HepG2 (cell line): ENCODE measurements around the gene SDCCAG8. TPM values are rescaled to one million over a fixed set of nuclear protein-coding genes. Genes with fewer than 3 reads are reported as not detected.

Experiments used
- ATAC-seq: fragments of 200-7000 bp; cut with Tn5 transposase; 3 replicates; pipeline ENCODE4 v1.9.1; 2020; ENCODE audit warnings: mild to moderate bottlenecking, moderate library complexity
- BruUV-seq: library from RNA; stranded (reverse); fragments of 400-500 nt; replicated peaks from 2 replicates; lab custom pipeline; 2021; lab: Mats Ljungman, UMichigan
- CTCF ChIA-PET: fragments of 300-600 bp; formaldehyde crosslinking; extraction: SDS; loops from one replicate; lab custom pipeline; 2021; ENCODE audit warnings: low total read pairs, inconsistent platforms, low intra/inter-chr PET ratio; lab: Yijun Ruan, JAX
- POLR2A ChIA-PET: fragments of 350-600 bp; sonication (Branson Sonifier 250); formaldehyde crosslinking; loops from one replicate; lab custom pipeline; 2020; ENCODE audit warnings: antibody characterized with exemption, inconsistent platforms; lab: Yijun Ruan, JAX
- DNase-seq: peaks from one replicate; pipeline ENCODE4 v3.0.0-alpha.2; 2015; ENCODE audit warnings: low spot score
- FAIRE-seq: peaks from 3 replicates; lab custom pipeline; 2011; peaks lifted over from hg19 to GRCh38; lab: Jason Lieb, UNC
- H2AFZ ChIP-seq: one replicate; pipeline ENCODE4 v1.6.1; 2011; ENCODE audit warnings: low read length, inconsistent platforms
- H3K27ac ChIP-seq: fragments of 300-600 bp; 3 replicates; pipeline ENCODE4 v1.8.0; 2011; ENCODE audit warnings: mixed run types, mild to moderate bottlenecking, mixed read lengths, low read length, inconsistent platforms; ENCODE audit not compliant: insufficient read depth; ENCODE audit errors: extremely low read length
- H3K27me3 ChIP-seq, 2 experiments: fragments of 200-600 bp in 1 of 2; 2 replicates in 1 of 2; 3 replicates in 1 of 2; pipeline versions ENCODE4 v1.6.0 to v1.8.0; 2011; ENCODE audit warnings: low read length in 2 of 2, mild to moderate bottlenecking in 2 of 2, moderate library complexity in 2 of 2, inconsistent platforms in 1 of 2; ENCODE audit not compliant: insufficient read depth in 2 of 2, control insufficient read depth in 1 of 2
- H3K36me3 ChIP-seq, 2 experiments: fragments of 200-600 bp in 1 of 2; replicated peaks in 1 of 2; 2 replicates in 1 of 2; 3 replicates in 1 of 2; pipeline versions ENCODE4 v1.5.1 to v1.8.0; 2011; ENCODE audit warnings: low read length in 2 of 2, inconsistent platforms in 1 of 2; ENCODE audit not compliant: insufficient read depth in 2 of 2, control insufficient read depth in 1 of 2
- H3K4me1 ChIP-seq: 2 replicates; pipeline ENCODE4 v1.5.1; 2012; ENCODE audit warnings: low read length, inconsistent platforms; ENCODE audit not compliant: insufficient read depth
- H3K4me2 ChIP-seq: 2 replicates; pipeline ENCODE4 v1.6.0; 2011; ENCODE audit warnings: low read depth, low read length, inconsistent platforms
- H3K4me3 ChIP-seq, 3 experiments: fragments of 200-600 bp in 1 of 3; sonication (generic), shearing (Covaris generic) in 1 of 3; replicated peaks in 1 of 3; 2 replicates each; pipeline ENCODE4 v1.5.1; 2011 to 2016; ENCODE audit warnings: low read length in 3 of 3, inconsistent platforms in 2 of 3, low read depth in 2 of 3, mild to moderate bottlenecking in 2 of 3, control low read depth in 1 of 3, mixed read lengths in 1 of 3; ENCODE audit not compliant: insufficient read depth in 1 of 3
- H3K79me2 ChIP-seq: one replicate; pipeline ENCODE4 v1.6.1; 2011; ENCODE audit warnings: low read length, inconsistent platforms; ENCODE audit not compliant: insufficient read depth
- H3K9ac ChIP-seq: 2 replicates; pipeline ENCODE4 v1.6.0; 2011; ENCODE audit warnings: mild to moderate bottlenecking, low read depth, low read length, inconsistent platforms; ENCODE audit not compliant: insufficient read depth
- H3K9me3 ChIP-seq: 2 replicates; pipeline ENCODE4 v1.5.1; 2012; ENCODE audit warnings: mild to moderate bottlenecking, low read length
- H4K20me1 ChIP-seq: 2 replicates; pipeline ENCODE4 v1.6.0; 2011; ENCODE audit warnings: inconsistent platforms, mild to moderate bottlenecking, low read length, moderate library complexity; ENCODE audit not compliant: insufficient read depth
- AGO2 ChIP-seq: fragments of 200-400 bp; formaldehyde crosslinking; optimal IDR thresholded peaks from 2 replicates; pipeline ENCODE3; 2017; ENCODE audit warnings: mild to moderate bottlenecking, low read depth, low read length, moderate library complexity
- ATM ChIP-seq: fragments of 450-650 bp; IDR thresholded peaks from 2 replicates; pipeline ENCODE4 v1.7.1; 2017; ENCODE audit warnings: mild to moderate bottlenecking, borderline replicate concordance
- BHLHE40 ChIP-seq: IDR thresholded peaks from 2 replicates; pipeline ENCODE4 v1.6.1; 2011; ENCODE audit warnings: low read length, improper control_type of control experiment
- DNMT1 ChIP-seq: sonication (generic); formaldehyde crosslinking; IDR thresholded peaks from 2 replicates; pipeline ENCODE4 v1.5.1; 2020; ENCODE audit warnings: mild to moderate bottlenecking, missing genetic modification reagents
- FOXO1 ChIP-seq: sonication (generic); formaldehyde crosslinking; IDR thresholded peaks from 2 replicates; pipeline ENCODE4 v1.4.0; 2020; ENCODE audit warnings: missing genetic modification reagents
- JDP2 ChIP-seq: sonication (generic); formaldehyde crosslinking; IDR thresholded peaks from 2 replicates; pipeline ENCODE4 v1.8.1; 2022; ENCODE audit warnings: missing genetic modification reagents, borderline replicate concordance
- KLF15 ChIP-seq: sonication (generic); formaldehyde crosslinking; IDR thresholded peaks from 2 replicates; pipeline ENCODE4 v1.8.1; 2023; ENCODE audit warnings: borderline replicate concordance, mild to moderate bottlenecking, inconsistent platforms, missing genetic modification reagents, mixed read lengths
- MEF2D ChIP-seq: sonication (generic); formaldehyde crosslinking; IDR thresholded peaks from 2 replicates; pipeline ENCODE4 v1.5.1; 2020; ENCODE audit warnings: mild to moderate bottlenecking, missing genetic modification reagents
- MEIS2 ChIP-seq: sonication (generic); formaldehyde crosslinking; IDR thresholded peaks from 2 replicates; pipeline ENCODE4 v1.9.0; 2021; ENCODE audit warnings: mild to moderate bottlenecking, missing genetic modification reagents
- ZMYM4 ChIP-seq: sonication (generic); formaldehyde crosslinking; IDR thresholded peaks from 2 replicates; pipeline ENCODE4 v1.8.1; 2023; ENCODE audit warnings: mild to moderate bottlenecking, missing genetic modification reagents
- ZNF232 ChIP-seq: sonication (generic); formaldehyde crosslinking; IDR thresholded peaks from 2 replicates; pipeline ENCODE4 v1.4.0; 2020; ENCODE audit warnings: missing genetic modification reagents, borderline replicate concordance
- ZNF33A ChIP-seq: sonication (generic); formaldehyde crosslinking; IDR thresholded peaks from 2 replicates; pipeline ENCODE4 v1.5.1; 2020; ENCODE audit warnings: missing genetic modification reagents, mild to moderate bottlenecking, moderate library complexity, borderline replicate concordance
- ZNF616 ChIP-seq: sonication (generic); formaldehyde crosslinking; IDR thresholded peaks from 2 replicates; pipeline ENCODE4 v1.5.0; 2020; ENCODE audit warnings: low read depth, mild to moderate bottlenecking, missing genetic modification reagents
- WGBS: methylation state at CpG from one replicate; pipeline ENCODE4 v1.1.6; 2017; ENCODE audit warnings: low lambda C conversion rate; 5-methylcytosine and 5-hydroxymethylcytosine counted together
- in situ Hi-C: cut with HindIII; loops from 2 replicates; pipeline ENCODE4 v1.10.0; 2017; ENCODE audit warnings: low pct_unique_long_range_greater_than_20kb; ENCODE audit not compliant: extremely low pct_ligation_motif_present
- intact Hi-C: fragments of 100-400 bp; cut with micrococcal nuclease; formaldehyde crosslinking; loops from one replicate; pipeline ENCODE4 v1.10.0; 2022; ENCODE audit not compliant: unreplicated experiment
- polyA plus RNA-seq, 8 experiments: library from polyadenylated mRNA; depleted of rRNA in 3 of 8; stranded (reverse) in 7 of 8; unstranded in 1 of 8; fragments of >200 nt; fragmentation: Illumina TruSeq in 4 of 8; extraction: Trizol in 4 of 8; gene quantifications; 2 replicates each; pipeline versions ENCODE4 v1.2.1 to v1.2.3, GENCODE V29; 2011 to 2016; ENCODE audit warnings: low read depth in 4 of 8, missing spikeins in 1 of 8, mixed read lengths in 1 of 8; ENCODE audit not compliant: insufficient read depth in 1 of 8
- total RNA-seq, 5 experiments: library from RNA; depleted of rRNA; stranded (reverse); fragments of >200 nt; fragmentation: Illumina TruSeq; extraction: Trizol; gene quantifications; 2 replicates each; pipeline ENCODE4 v1.2.3, GENCODE V29; 2016; ENCODE audit warnings: low read depth in 1 of 5
- TF ChIP-seq, protein P1 (sequence below): sonication (generic); formaldehyde crosslinking; IDR thresholded peaks from 2 replicates; pipeline ENCODE4 v1.4.0; 2020; ENCODE audit warnings: missing genetic modification reagents
- TF ChIP-seq, protein P2 (sequence below): sonication (generic); formaldehyde crosslinking; IDR thresholded peaks from 2 replicates; pipeline ENCODE4 v1.9.0; 2021; ENCODE audit warnings: missing genetic modification reagents, mild to moderate bottlenecking, borderline replicate concordance
- TF ChIP-seq, protein P3 (sequence below): sonication (generic); formaldehyde crosslinking; IDR thresholded peaks from 2 replicates; pipeline ENCODE4 v1.5.0; 2020; ENCODE audit warnings: missing genetic modification reagents

SDCCAG8 gene
- total and polyA plus RNA-seq, 2 of the 13 experiments (the other 11 are each of a cell fraction or from before 2014, with no cell fraction given): 9.5 to 13.4 TPM

DNA sequence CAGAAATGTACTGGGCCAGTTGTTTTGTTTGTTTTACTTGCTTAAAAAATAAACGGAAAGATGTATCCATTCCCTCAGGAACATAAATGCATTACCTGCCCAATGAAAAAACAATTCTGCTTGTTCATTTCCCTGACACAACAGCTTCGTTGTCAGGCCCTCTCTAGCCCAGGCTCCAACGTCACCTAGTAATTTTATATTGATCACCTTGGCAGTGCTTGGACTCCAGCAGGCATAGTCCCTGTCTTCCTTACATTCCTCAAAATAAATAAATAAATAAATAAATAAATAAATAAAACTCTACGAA, 2.0 kb upstream of the SDCCAG8 start:
- 5% methylated on average over 4 of the region's 4 CpGs for WGBS
- in situ Hi-C loops: no loop called here
- peak overlapping the region; percentile 88 to 99 (median 93) for H3K4me3 ChIP-seq
- peak overlapping the region; percentile 96 for H3K4me2 ChIP-seq
- peaks cover 10% of the 10 kb centered on the region for H4K20me1 ChIP-seq
- peaks cover 68% of the 10 kb centered on the region for H3K79me2 ChIP-seq
- POLR2A ChIA-PET: no interaction called here
- H3K4me1 ChIP-seq: peaks cover 39% of the 10 kb centered on the region
- no peaks in the 10 kb centered on the region; a peak in 1 of 5 replicates for H3K27me3 ChIP-seq
- DNase-seq (peak; percentile 12), FAIRE-seq (no peak), ATAC-seq (no peak)
- intact Hi-C loops: no loop called here
- H3K27ac ChIP-seq: peak overlapping the region; percentile 87
- no peaks in the 10 kb centered on the region for H3K9me3 ChIP-seq
- no peak overlapping the region for H2AFZ ChIP-seq
- peak overlapping the region; percentile 71 for H3K9ac ChIP-seq
- CTCF ChIA-PET: no interaction called here
- BruUV-seq: TSS peak; percentile 62
- H3K36me3 ChIP-seq: no peaks in the 10 kb centered on the region
- no peak for TF ChIP-seq ATM
- TF ChIP-seq ZNF232 (CRISPR knock-in tag): no peak
- TF ChIP-seq, protein P1, sequence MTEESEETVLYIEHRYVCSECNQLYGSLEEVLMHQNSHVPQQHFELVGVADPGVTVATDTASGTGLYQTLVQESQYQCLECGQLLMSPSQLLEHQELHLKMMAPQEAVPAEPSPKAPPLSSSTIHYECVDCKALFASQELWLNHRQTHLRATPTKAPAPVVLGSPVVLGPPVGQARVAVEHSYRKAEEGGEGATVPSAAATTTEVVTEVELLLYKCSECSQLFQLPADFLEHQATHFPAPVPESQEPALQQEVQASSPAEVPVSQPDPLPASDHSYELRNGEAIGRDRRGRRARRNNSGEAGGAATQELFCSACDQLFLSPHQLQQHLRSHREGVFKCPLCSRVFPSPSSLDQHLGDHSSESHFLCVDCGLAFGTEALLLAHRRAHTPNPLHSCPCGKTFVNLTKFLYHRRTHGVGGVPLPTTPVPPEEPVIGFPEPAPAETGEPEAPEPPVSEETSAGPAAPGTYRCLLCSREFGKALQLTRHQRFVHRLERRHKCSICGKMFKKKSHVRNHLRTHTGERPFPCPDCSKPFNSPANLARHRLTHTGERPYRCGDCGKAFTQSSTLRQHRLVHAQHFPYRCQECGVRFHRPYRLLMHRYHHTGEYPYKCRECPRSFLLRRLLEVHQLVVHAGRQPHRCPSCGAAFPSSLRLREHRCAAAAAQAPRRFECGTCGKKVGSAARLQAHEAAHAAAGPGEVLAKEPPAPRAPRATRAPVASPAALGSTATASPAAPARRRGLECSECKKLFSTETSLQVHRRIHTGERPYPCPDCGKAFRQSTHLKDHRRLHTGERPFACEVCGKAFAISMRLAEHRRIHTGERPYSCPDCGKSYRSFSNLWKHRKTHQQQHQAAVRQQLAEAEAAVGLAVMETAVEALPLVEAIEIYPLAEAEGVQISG (CRISPR knock-in tag): no peak
- TF ChIP-seq KLF15: no peak
- TF ChIP-seq, protein P2, sequence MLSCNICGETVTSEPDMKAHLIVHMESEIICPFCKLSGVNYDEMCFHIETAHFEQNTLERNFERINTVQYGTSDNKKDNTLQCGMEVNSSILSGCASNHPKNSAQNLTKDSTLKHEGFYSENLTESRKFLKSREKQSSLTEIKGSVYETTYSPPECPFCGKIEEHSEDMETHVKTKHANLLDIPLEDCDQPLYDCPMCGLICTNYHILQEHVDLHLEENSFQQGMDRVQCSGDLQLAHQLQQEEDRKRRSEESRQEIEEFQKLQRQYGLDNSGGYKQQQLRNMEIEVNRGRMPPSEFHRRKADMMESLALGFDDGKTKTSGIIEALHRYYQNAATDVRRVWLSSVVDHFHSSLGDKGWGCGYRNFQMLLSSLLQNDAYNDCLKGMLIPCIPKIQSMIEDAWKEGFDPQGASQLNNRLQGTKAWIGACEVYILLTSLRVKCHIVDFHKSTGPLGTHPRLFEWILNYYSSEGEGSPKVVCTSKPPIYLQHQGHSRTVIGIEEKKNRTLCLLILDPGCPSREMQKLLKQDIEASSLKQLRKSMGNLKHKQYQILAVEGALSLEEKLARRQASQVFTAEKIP (CRISPR knock-in tag): no peak
- no peak for TF ChIP-seq MEIS2 (CRISPR knock-in tag)
- TF ChIP-seq MEF2D (CRISPR knock-in tag): no peak
- TF ChIP-seq, protein P3, sequence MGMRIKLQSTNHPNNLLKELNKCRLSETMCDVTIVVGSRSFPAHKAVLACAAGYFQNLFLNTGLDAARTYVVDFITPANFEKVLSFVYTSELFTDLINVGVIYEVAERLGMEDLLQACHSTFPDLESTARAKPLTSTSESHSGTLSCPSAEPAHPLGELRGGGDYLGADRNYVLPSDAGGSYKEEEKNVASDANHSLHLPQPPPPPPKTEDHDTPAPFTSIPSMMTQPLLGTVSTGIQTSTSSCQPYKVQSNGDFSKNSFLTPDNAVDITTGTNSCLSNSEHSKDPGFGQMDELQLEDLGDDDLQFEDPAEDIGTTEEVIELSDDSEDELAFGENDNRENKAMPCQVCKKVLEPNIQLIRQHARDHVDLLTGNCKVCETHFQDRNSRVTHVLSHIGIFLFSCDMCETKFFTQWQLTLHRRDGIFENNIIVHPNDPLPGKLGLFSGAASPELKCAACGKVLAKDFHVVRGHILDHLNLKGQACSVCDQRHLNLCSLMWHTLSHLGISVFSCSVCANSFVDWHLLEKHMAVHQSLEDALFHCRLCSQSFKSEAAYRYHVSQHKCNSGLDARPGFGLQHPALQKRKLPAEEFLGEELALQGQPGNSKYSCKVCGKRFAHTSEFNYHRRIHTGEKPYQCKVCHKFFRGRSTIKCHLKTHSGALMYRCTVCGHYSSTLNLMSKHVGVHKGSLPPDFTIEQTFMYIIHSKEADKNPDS (CRISPR knock-in tag): no peak
- no peak for TF ChIP-seq AGO2
- TF ChIP-seq FOXO1 (CRISPR knock-in tag): no peak
- no peak for TF ChIP-seq ZNF616
- TF ChIP-seq DNMT1: no peak
- TF ChIP-seq BHLHE40: no peak
- no peak for TF ChIP-seq ZNF33A (CRISPR knock-in tag)
- TF ChIP-seq ZMYM4 (CRISPR knock-in tag): no peak
- TF ChIP-seq JDP2 (CRISPR knock-in tag): no peak
